ENCODE measurements around the gene ZRANB3. TPM values are rescaled to one million over a fixed set of nuclear protein-coding genes. Genes with fewer than 3 reads are reported as not detected.

The ZRANB3 gene
- total RNA-seq, 2 experiments from 2014 or later, result 11.6 to 27.0 TPM

DNA sequence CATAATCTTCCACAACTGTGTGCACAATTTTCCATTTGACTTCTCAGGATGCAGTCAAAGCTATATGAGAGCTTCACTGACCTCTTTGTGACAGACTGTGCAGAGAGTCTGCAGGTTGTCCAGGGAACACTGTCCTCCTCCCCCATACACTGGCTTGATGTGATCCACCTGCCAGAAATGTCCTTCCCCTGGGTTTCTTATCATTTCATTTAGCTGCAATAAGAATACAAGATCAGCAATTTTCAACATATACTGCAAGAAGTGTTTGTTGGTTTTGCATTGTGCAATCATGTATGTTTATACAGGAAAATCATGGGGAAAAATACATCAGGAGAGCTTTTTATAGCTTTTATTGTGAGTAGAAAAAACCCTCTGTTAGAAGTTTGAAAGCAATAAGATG, 328.3 kb downstream of the ZRANB3 start:
- no peak for TF ChIP-seq EZH2phosphoT487 (IDR thresholded peaks at IDR 0.05; ENCODE audit: borderline replicate concordance, low read depth, low read length)
- TF ChIP-seq, protein P1, sequence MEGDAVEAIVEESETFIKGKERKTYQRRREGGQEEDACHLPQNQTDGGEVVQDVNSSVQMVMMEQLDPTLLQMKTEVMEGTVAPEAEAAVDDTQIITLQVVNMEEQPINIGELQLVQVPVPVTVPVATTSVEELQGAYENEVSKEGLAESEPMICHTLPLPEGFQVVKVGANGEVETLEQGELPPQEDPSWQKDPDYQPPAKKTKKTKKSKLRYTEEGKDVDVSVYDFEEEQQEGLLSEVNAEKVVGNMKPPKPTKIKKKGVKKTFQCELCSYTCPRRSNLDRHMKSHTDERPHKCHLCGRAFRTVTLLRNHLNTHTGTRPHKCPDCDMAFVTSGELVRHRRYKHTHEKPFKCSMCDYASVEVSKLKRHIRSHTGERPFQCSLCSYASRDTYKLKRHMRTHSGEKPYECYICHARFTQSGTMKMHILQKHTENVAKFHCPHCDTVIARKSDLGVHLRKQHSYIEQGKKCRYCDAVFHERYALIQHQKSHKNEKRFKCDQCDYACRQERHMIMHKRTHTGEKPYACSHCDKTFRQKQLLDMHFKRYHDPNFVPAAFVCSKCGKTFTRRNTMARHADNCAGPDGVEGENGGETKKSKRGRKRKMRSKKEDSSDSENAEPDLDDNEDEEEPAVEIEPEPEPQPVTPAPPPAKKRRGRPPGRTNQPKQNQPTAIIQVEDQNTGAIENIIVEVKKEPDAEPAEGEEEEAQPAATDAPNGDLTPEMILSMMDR (conservative IDR thresholded peaks at IDR 0.05; ENCODE audit: low read length), result no peak
- Histone ChIP-seq H3K4me1 (ENCODE audit: insufficient read depth, low read length, poor library complexity, severe bottlenecking) (no peaks in the 10 kb centered on the region), H3K36me3 (ENCODE audit: insufficient read depth, low read length) (peaks cover 5% of the 10 kb centered on the region; the same call in 1 of the 2 replicates), H2AFZ (ENCODE audit: low read length) (no peak overlapping the region), H3K4me3 (ENCODE audit: low read depth, low read length, poor library complexity, severe bottlenecking) (no peak overlapping the region), H3K9me3 (ENCODE audit: low read length) (no peaks in the 10 kb centered on the region), H3K4me2 (ENCODE audit: low read length) (no peak overlapping the region), H3K27ac (ENCODE audit: low read depth, low read length, poor library complexity, severe bottlenecking) (no peak overlapping the region), H3K9me2 (ENCODE audit: insufficient read depth, low read length) (0 out of 2 replicates have a peak, but pooled peaks cover 3% of the 10 kb centered on the region), H4K20me1 (ENCODE audit: insufficient read depth, low read length) (no peaks in the 10 kb centered on the region), H3K79me2 (ENCODE audit: insufficient read depth, low read depth, low read length) (no peaks in the 10 kb centered on the region)
- CTCF ChIA-PET (ENCODE audit: unreplicated experiment), result no interaction called here
- DNase-seq (ENCODE audit: low spot score), result no peak
- intact Hi-C loops (cut with micrococcal nuclease; ENCODE audit: unreplicated experiment), result no loop called here
- POLR2A ChIA-PET, result interaction anchor here (0.6 to 0.9 kb wide), 3 partner anchors 204 to 1154 kb away, joined by 3 to 4 read pairs (median 4); no protein-coding TSS in a partner anchor
- no TSS peak for BruUV-seq (replicated peaks)

DNA sequence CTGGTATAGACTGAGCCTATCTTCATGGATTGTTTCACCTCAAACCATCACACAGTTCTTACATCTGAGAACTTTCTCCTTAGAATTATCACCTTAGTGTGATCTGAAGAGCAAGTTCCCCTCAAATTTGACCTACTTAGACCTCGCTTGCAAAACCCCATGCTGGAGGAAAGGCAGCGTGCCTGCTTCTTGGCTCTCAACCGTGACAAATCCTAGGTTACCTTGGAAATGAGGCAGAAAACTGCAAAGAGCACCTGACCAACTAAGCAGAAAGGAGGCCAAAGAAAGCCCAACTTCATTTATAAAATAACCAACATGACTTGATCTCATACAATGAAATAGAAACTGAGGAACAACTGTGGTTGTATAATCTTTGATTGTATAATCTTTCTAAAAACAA, 332.5 kb downstream of the ZRANB3 start:
- Histone ChIP-seq H3K79me2 (ENCODE audit: insufficient read depth, low read depth, low read length) (no peaks in the 10 kb centered on the region), H3K4me1 (ENCODE audit: insufficient read depth, low read length, poor library complexity, severe bottlenecking) (no peaks in the 10 kb centered on the region), H3K9me3 (ENCODE audit: low read length) (no peaks in the 10 kb centered on the region), H3K4me2 (ENCODE audit: low read length) (no peak overlapping the region), H4K20me1 (ENCODE audit: insufficient read depth, low read length) (no peaks in the 10 kb centered on the region), H3K4me3 (ENCODE audit: low read depth, low read length, poor library complexity, severe bottlenecking) (no peak overlapping the region), H3K9me2 (ENCODE audit: insufficient read depth, low read length) (no peaks in the 10 kb centered on the region), H2AFZ (ENCODE audit: low read length) (no peak overlapping the region), H3K27ac (ENCODE audit: low read depth, low read length, poor library complexity, severe bottlenecking) (no peak overlapping the region), H3K36me3 (ENCODE audit: insufficient read depth, low read length) (peaks cover 5% of the 10 kb centered on the region; the same call in 1 of the 2 replicates)
- no TSS peak for BruUV-seq (replicated peaks)
- intact Hi-C loops (cut with micrococcal nuclease; ENCODE audit: unreplicated experiment), result no loop called here
- POLR2A ChIA-PET, result no interaction called here
- CTCF ChIA-PET (ENCODE audit: unreplicated experiment), result no interaction called here
- no peak for DNase-seq (ENCODE audit: low spot score)
- TF ChIP-seq, protein P1 (conservative IDR thresholded peaks at IDR 0.05; ENCODE audit: low read length), result no peak
- no peak for TF ChIP-seq EZH2phosphoT487 (IDR thresholded peaks at IDR 0.05; ENCODE audit: borderline replicate concordance, low read depth, low read length)

DNA sequence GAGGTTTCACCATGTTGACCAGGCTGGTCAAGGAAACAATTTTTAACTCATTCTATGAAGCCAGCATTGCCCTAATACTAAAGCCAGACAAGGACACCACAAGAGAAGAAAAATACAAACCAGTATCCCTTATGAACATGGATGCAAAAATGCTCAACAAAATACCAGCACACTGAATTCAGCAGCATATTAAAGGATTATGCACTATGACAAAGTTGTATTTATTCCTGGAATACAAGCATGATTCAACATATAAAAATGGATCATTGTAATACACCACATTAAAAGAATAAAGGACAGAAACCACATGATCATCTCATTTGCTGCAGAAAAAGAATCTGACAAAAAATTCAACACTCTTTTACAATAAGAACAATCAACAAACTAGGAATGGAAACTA, 340.2 kb downstream of the ZRANB3 start:
- Histone ChIP-seq H3K36me3 (ENCODE audit: insufficient read depth, low read length) (no peaks in the 10 kb centered on the region), H4K20me1 (ENCODE audit: insufficient read depth, low read length) (no peaks in the 10 kb centered on the region), H3K9me2 (ENCODE audit: insufficient read depth, low read length) (no peaks in the 10 kb centered on the region), H3K9me3 (ENCODE audit: low read length) (peaks cover 18% of the 10 kb centered on the region), H3K4me3 (ENCODE audit: low read depth, low read length, poor library complexity, severe bottlenecking) (no peak overlapping the region), H2AFZ (ENCODE audit: low read length) (no peak overlapping the region), H3K79me2 (ENCODE audit: insufficient read depth, low read depth, low read length) (no peaks in the 10 kb centered on the region), H3K4me1 (ENCODE audit: insufficient read depth, low read length, poor library complexity, severe bottlenecking) (no peaks in the 10 kb centered on the region), H3K27ac (ENCODE audit: low read depth, low read length, poor library complexity, severe bottlenecking) (no peak overlapping the region), H3K4me2 (ENCODE audit: low read length) (no peak overlapping the region)
- CTCF ChIA-PET (ENCODE audit: unreplicated experiment), result no interaction called here
- POLR2A ChIA-PET, result no interaction called here
- TF ChIP-seq, protein P1 (conservative IDR thresholded peaks at IDR 0.05; ENCODE audit: low read length), result no peak
- TF ChIP-seq EZH2phosphoT487 (IDR thresholded peaks at IDR 0.05; ENCODE audit: borderline replicate concordance, low read depth, low read length), result no peak
- BruUV-seq (replicated peaks), result no TSS peak
- no peak for DNase-seq (ENCODE audit: low spot score)
- intact Hi-C loops (cut with micrococcal nuclease; ENCODE audit: unreplicated experiment), result no loop called here

Data from OCI-LY7 (cell line).